ENCODE data around the gene HOXD3. TPM values are rescaled to one million over a fixed set of nuclear protein-coding genes. Genes with fewer than 3 reads are reported as not detected.

Gene HOXD3
- total RNA-seq (2021; fragmentation: NEBNext Ultra II Directional; extraction: Animal tissue kit (Norgen Biotek cat#: 25700)) (not detected in 2 replicates), polyA plus RNA-seq (2011; rRNA removed) (not detected in 2 replicates), polyA minus RNA-seq (2011; rRNA and poly(A)+ RNA removed) (not detected in 2 replicates)
- polyA plus RNA-seq (2011; cell fraction: cytosol; rRNA removed) = not detected
- not detected for polyA plus RNA-seq (2011; cell fraction: nucleus; rRNA removed)
- polyA plus RNA-seq (2012, experiment 1 of 2) = not detected in 4 replicates
- polyA plus RNA-seq (2012, experiment 2 of 2) = not detected
- polyA plus RNA-seq (2013, experiment 1 of 2) = not detected
- polyA plus RNA-seq (2013, experiment 2 of 2) = not detected
- polyA minus RNA-seq (2011; cell fraction: cytosol; rRNA and poly(A)+ RNA removed) = not detected
- polyA minus RNA-seq (2011; cell fraction: nucleus; rRNA and poly(A)+ RNA removed) = not detected
- long read RNA-seq, experiment 1 = 0 reads
- long read RNA-seq, experiment 2 = 0 reads

DNA sequence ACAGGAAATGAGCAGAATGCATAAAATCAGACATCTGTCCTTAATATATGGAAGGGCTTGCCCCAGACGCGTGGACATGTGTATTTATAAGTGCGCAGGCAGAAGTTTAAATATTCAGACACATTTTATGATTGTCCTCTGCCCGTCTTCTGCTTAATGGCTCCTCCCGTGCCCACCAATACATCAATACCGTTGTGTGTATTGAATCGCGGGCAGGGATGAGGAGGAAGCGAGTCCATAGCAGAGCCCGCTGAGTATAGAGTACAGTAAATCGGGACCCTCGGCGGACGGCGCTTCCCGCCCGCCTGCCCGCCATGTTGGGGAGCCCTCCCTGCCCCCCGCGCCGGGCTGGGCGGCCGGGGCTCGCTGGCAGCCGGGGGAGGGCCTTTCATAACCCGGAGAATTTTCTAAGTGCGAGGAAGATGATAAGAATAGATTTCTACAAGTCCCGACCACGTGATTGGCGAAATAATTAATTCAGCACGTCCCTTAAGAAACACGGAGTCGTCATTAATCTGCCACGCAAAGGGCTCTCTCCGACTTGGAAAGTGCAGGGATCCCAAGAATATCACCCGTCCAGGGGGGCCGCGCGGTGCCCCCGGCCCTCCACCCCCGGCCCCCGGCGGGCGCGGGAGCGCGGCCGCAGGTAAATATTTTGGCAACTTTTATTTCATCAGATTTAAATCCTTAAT, at the start of gene HOXD3:
Gene HOXD3 (plus strand): TSS at position 501 of the 692 bp plus-strand sequence. CDS start 11,808 bp downstream, outside the sequence.
- Histone ChIP-seq H2BK120ac (replicated peaks; ENCODE audit: low read depth, low read length) (no peak within 1 kb of the TSS), H3K27ac (ENCODE audit: low read depth, low read length) (no peak within 1 kb of the TSS), H4K91ac (replicated peaks; ENCODE audit: insufficient read length, low read length) (no peak within 1 kb of the TSS), H2AFZ (ENCODE audit: low read length) (no peak within 1 kb of the TSS), H3K9ac (replicated peaks in 1 of 4; ENCODE audit: extremely low read depth in 1 of 4, low read depth in 3 of 4, low read length in 3 of 4) (no peak within 1 kb of the TSS), H2BK12ac (ENCODE audit: low read depth, low read length) (no peak within 1 kb of the TSS), H3K4me2 (ENCODE audit: insufficient read depth in 1 of 2, low read depth in 2 of 2, low read length in 2 of 2) (no peak within 1 kb of the TSS), H4K8ac (ENCODE audit: extremely low read depth, insufficient read depth, low read length) (no peak within 1 kb of the TSS), H4K5ac (ENCODE audit: insufficient read length, low read depth, low read length) (no peak within 1 kb of the TSS), H3K23ac (ENCODE audit: insufficient read length) (no peak within 1 kb of the TSS), H4K20me1 (replicated peaks in 1 of 2; ENCODE audit: control insufficient read depth in 1 of 2, insufficient read depth in 2 of 2, low read length in 2 of 2) (peaks cover 23 to 43% of the 10 kb centered on the region in 2 experiments), H3K4ac (replicated peaks; ENCODE audit: insufficient read length, low read depth, low read length) (no peak within 1 kb of the TSS), H2AK5ac (ENCODE audit: low read depth, low read length) (no peak within 1 kb of the TSS), H3K18ac (ENCODE audit: extremely low read depth, low read length) (no peak within 1 kb of the TSS), H3K4me1 (replicated peaks in 1 of 4; ENCODE audit: control insufficient read depth in 3 of 4, insufficient read depth in 4 of 4, low read length in 3 of 4) (peaks cover 0 to 12% (median 7%) of the 10 kb centered on the region in 4 experiments; a peak in 5 of 7 replicates), H3K14ac (ENCODE audit: insufficient read length) (no peak within 1 kb of the TSS), H2BK15ac (ENCODE audit: low read length) (no peak within 1 kb of the TSS), H3K4me3 (ENCODE audit: extremely low read depth in 1 of 4, insufficient read depth in 2 of 4, low read depth in 3 of 4, low read length in 4 of 4) (no peak within 1 kb of the TSS; a peak in 1 of 8 replicates), H3K23me2 (ENCODE audit: low read depth, low read length) (no peaks in the 10 kb centered on the region), H3K79me1 (ENCODE audit: low read depth, low read length) (no peaks in the 10 kb centered on the region), H3K36me3 (ENCODE audit: control insufficient read depth in 2 of 4, insufficient read depth in 4 of 4, low read length in 3 of 4) (peaks cover 0 to 10% (median 0%) of the 10 kb centered on the region in 4 experiments; a peak in 1 of 8 replicates), H3K9me3 (ENCODE audit: insufficient read depth in 2 of 2, low read depth in 1 of 2, low read length in 1 of 2) (no peaks in the 10 kb centered on the region), H3K27me3 (replicated peaks in 1 of 4; ENCODE audit: control insufficient read depth in 3 of 4, extremely low read depth in 1 of 4, insufficient read depth in 3 of 4, low read length in 3 of 4) (peaks cover 98 to 100% (median 100%) of the 10 kb centered on the region in 4 experiments), H3K79me2 (ENCODE audit: control insufficient read depth in 1 of 2, insufficient read depth in 2 of 2, low read length in 2 of 2) (no peaks in the 10 kb centered on the region), H2BK20ac (ENCODE audit: low read length) (no peak within 1 kb of the TSS), H2BK5ac (ENCODE audit: low read depth, low read length) (no peak within 1 kb of the TSS), H3K56ac (replicated peaks; ENCODE audit: insufficient read length, low read depth, low read length) (no peak within 1 kb of the TSS)
- TF ChIP-seq, protein P1, sequence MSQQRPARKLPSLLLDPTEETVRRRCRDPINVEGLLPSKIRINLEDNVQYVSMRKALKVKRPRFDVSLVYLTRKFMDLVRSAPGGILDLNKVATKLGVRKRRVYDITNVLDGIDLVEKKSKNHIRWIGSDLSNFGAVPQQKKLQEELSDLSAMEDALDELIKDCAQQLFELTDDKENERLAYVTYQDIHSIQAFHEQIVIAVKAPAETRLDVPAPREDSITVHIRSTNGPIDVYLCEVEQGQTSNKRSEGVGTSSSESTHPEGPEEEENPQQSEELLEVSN (IDR thresholded peaks at IDR 0.05) = no peak
- TF ChIP-seq SIRT6 (IDR thresholded peaks at IDR 0.05; ENCODE audit: low read length) (no peak), YY1 (IDR thresholded peaks at IDR 0.05; ENCODE audit: low read depth, low read length) (peak; percentile 54; the same call in 1 of the 2 replicates), NRF1 (IDR thresholded peaks at IDR 0.05; ENCODE audit: low read depth, low read length) (no peak), RNF2 (IDR thresholded peaks at IDR 0.05; ENCODE audit: borderline replicate concordance, low read depth, low read length, missing control alignments, poor library complexity, severe bottlenecking) (no peak), PHF8 (conservative IDR thresholded peaks at IDR 0.05; ENCODE audit: low read depth, low read length) (no peak), TCF12 (IDR thresholded peaks at IDR 0.05; ENCODE audit: low read depth, low read length) (no peak)
- DNase-seq (ENCODE audit: low read depth in 1 of 2, low spot score in 2 of 2) (no peak), FAIRE-seq (no peak)
- ChIA-PET POLR2A (ENCODE audit: partially characterized antibody) (interaction anchor here (1.4 kb wide), 1 partner anchor 27 kb away, joined by 3 read pairs; no protein-coding TSS in a partner anchor), CTCF (ENCODE audit: partially characterized antibody) (interaction anchor here (0.7 to 1.1 kb wide), 2 partner anchors 30 to 861 kb away, joined by 3 to 5 read pairs; no protein-coding TSS in a partner anchor)
- WGBS, 2 experiments (ENCODE audit: extremely low coverage in 1 of 2, insufficient coverage in 1 of 2, insufficient read length in 1 of 2, insufficient replicate concordance in 2 of 2, low coverage in 1 of 2, low lambda C conversion rate in 2 of 2, missing lambda C conversion rate in 1 of 2) = 4% methylated on average over 33 of the region's 48 CpGs; no CpG with 5 or more reads in 1 of the 2 experiments
